Stomach (tissue), 9 donors: Measurements from ENCODE around the gene PIR. TPM values are rescaled to one million over a fixed set of nuclear protein-coding genes. Genes with fewer than 3 reads are reported as not detected.

Experiments
- DNase-seq, 2 donors: peaks; one replicate each; pipeline versions ENCODE4 v3.0.0 to v3.0.0-alpha.2; 2013 to 2019
- H3K27ac ChIP-seq, 5 donors: fragments of 200-600 bp in 4 of 5; sonication (generic) in 4 of 5; one replicate each; pipeline ENCODE4 v1.5.1; 2013 to 2019; ENCODE audit warnings: mild to moderate bottlenecking in 1 of 5, moderate library complexity in 1 of 5
- H3K27me3 ChIP-seq, 3 donors: fragments of 200-600 bp; sonication (generic); one replicate each; pipeline ENCODE4 v1.5.1; 2017 to 2019; ENCODE audit warnings: mixed run types in 1 of 3
- H3K36me3 ChIP-seq, 4 donors: fragments of 200-600 bp; sonication (generic); 1 replicate in 3 of 4; 2 replicates in 1 of 4; pipeline ENCODE4 v1.5.1; 2016 to 2019
- H3K4me1 ChIP-seq, 4 donors: fragments of 200-600 bp; sonication (generic); one replicate each; pipeline ENCODE4 v1.5.1; 2016 to 2019
- H3K4me3 ChIP-seq, 4 donors: fragments of 200-600 bp; sonication (generic) in 3 of 4; one replicate each; pipeline ENCODE4 v1.5.1; 2016 to 2019; ENCODE audit warnings: mild to moderate bottlenecking in 1 of 4
- H3K9me3 ChIP-seq, 4 donors: fragments of 200-600 bp; sonication (generic); one replicate each; pipeline ENCODE4 v1.5.1; 2016 to 2019
- CTCF ChIP-seq, 7 experiments: fragments of 450-650 bp in 4 of 7; fragments of 200-600 bp in 3 of 7; sonication (generic) in 3 of 7; IDR thresholded peaks; one replicate each; pipeline ENCODE4 v1.5.1; 2016 to 2019; ENCODE audit warnings: antibody characterized with exemption in 7 of 7, control low read depth in 2 of 7, mild to moderate bottlenecking in 1 of 7
- EP300 ChIP-seq: sonication (generic); formaldehyde crosslinking; IDR thresholded peaks from one replicate; pipeline ENCODE4 v1.6.1; 2017; ENCODE audit warnings: antibody characterized with exemption
- POLR2A ChIP-seq, 4 donors: fragments of 450-650 bp; IDR thresholded peaks; one replicate each; pipeline ENCODE4 v1.6.1; 2016; ENCODE audit warnings: antibody characterized with exemption in 4 of 4, control low read depth in 2 of 4, mild to moderate bottlenecking in 1 of 4, moderate library complexity in 1 of 4
- POLR2AphosphoS5 ChIP-seq, 3 donors: sonication (generic); formaldehyde crosslinking; IDR thresholded peaks; one replicate each; pipeline ENCODE4 v1.6.1; 2016; ENCODE audit warnings: antibody characterized with exemption in 3 of 3
- WGBS, 5 donors: extraction: QIAGEN DNeasy Blood & Tissue Kit in 3 of 5; methylation state at CpG; one replicate each; pipeline versions ENCODE4 v1.1.5 to v1.1.7; 2013 to 2018; 5-methylcytosine and 5-hydroxymethylcytosine counted together
- intact Hi-C: fragments of 100-400 bp; cut with DNase I; formaldehyde crosslinking; loops from one replicate; pipeline ENCODE4 v1.15.1; 2023; ENCODE audit warnings: low total_unique reads
- polyA plus RNA-seq, 3 donors: library from polyadenylated mRNA; stranded (reverse); fragments of 200-250 nt; gene quantifications; one replicate each; pipeline ENCODE4 v1.2.3, GENCODE V29; 2013
- total RNA-seq, 5 donors: library from RNA; depleted of rRNA; stranded (reverse); fragments of >200 nt; gene quantifications; one replicate each; pipeline versions ENCODE4 v1.1.0 to v1.2.3, GENCODE V29; 2014 to 2016
- donor health status: healthy with polysubstance abuse.
- donor health status: Bipolar disorder and iron deficiency.
- donor health status: healthy.

Gene PIR
- total and polyA plus RNA-seq, 8 donors, result 5.2 to 47.5 (median 12.7) TPM

- TF ChIP-seq POLR2AphosphoS5 (IDR thresholded peaks at IDR 0.05) (no peak), POLR2A (IDR thresholded peaks at IDR 0.05) (no peak), CTCF (IDR thresholded peaks at IDR 0.05) (no peak), EP300 (no peak)
- Histone ChIP-seq H3K4me3 (no peak overlapping the region), H3K27me3 (peaks cover 0 to 4% (median 0%) of the 10 kb centered on the region in 3 donors), H3K9me3 (no peaks in the 10 kb centered on the region), H3K36me3 (no peaks in the 10 kb centered on the region), H3K4me1 (peaks cover 0 to 7% (median 0%) of the 10 kb centered on the region in 4 donors), H3K27ac (no peak overlapping the region)
- DNase-seq, result peak in 1 of 2 donors; percentile 52
- intact Hi-C loops, result no loop called here
These were observed 31.3 kb upstream of the PIR start for GRCh38 chrX:15524417-15524816.

- H3K36me3 ChIP-seq, result no peaks in the 10 kb centered on the region
- H3K4me3 ChIP-seq, result no peak overlapping the region
- DNase-seq, result no peak
- TF ChIP-seq EP300 (no peak), POLR2AphosphoS5 (IDR thresholded peaks at IDR 0.05) (no peak), CTCF (IDR thresholded peaks at IDR 0.05) (no peak), POLR2A (IDR thresholded peaks at IDR 0.05) (no peak)
- H3K27ac ChIP-seq, result no peak overlapping the region
- H3K27me3 ChIP-seq, result peaks cover 0 to 4% (median 0%) of the 10 kb centered on the region in 3 donors
- intact Hi-C loops, result no loop called here
- peaks cover 0 to 7% (median 0%) of the 10 kb centered on the region in 4 donors for H3K4me1 ChIP-seq
- no peaks in the 10 kb centered on the region for H3K9me3 ChIP-seq
These were observed 30.0 kb upstream of the PIR start for GRCh38 chrX:15523088-15523487.

GRCh38 chrX:15522464-15522863 is 29.3 kb upstream of the PIR start:
- peaks cover 0 to 4% (median 0%) of the 10 kb centered on the region in 3 donors for H3K27me3 ChIP-seq
- no peak for TF ChIP-seq POLR2A (IDR thresholded peaks at IDR 0.05)
- no peak for TF ChIP-seq EP300
- TF ChIP-seq CTCF (IDR thresholded peaks at IDR 0.05), result no peak
- no peak for TF ChIP-seq POLR2AphosphoS5 (IDR thresholded peaks at IDR 0.05)
- H3K4me1 ChIP-seq, result peaks cover 0 to 7% (median 0%) of the 10 kb centered on the region in 4 donors
- WGBS, 5 donors, result 43 to 60% (median 54%) methylated on average over 1 to 3 of the region's 3 CpGs
- no peak overlapping the region for H3K4me3 ChIP-seq
- H3K27ac ChIP-seq, result no peak overlapping the region
- intact Hi-C loops, result no loop called here
- H3K36me3 ChIP-seq, result no peaks in the 10 kb centered on the region
- no peak for DNase-seq
- no peaks in the 10 kb centered on the region for H3K9me3 ChIP-seq

- peak in 1 of 2 donors; percentile 10 for DNase-seq
- Histone ChIP-seq H3K9me3 (no peaks in the 10 kb centered on the region), H3K4me1 (no peaks in the 10 kb centered on the region), H3K27me3 (peaks cover 0 to 4% (median 0%) of the 10 kb centered on the region in 3 donors), H3K4me3 (no peak overlapping the region), H3K36me3 (no peaks in the 10 kb centered on the region), H3K27ac (no peak overlapping the region)
- 10 to 27% (median 27%) methylated on average over 6 of the region's 6 CpGs for WGBS, 5 donors
- intact Hi-C loops, result no loop called here
- TF ChIP-seq CTCF (IDR thresholded peaks at IDR 0.05), result no peak
These were observed 22.8 kb upstream of the PIR start for GRCh38 chrX:15515931-15516330.
